Gastroesophageal sphincter (tissue), 3 donors: Measurements from ENCODE around the gene ABCC1.

Source experiments
- CTCF ChIP-seq, 4 experiments: fragments of 200-600 bp in 2 of 4; fragments of 450-650 bp in 2 of 4; sonication (generic) in 1 of 4; IDR thresholded peaks; one replicate each; pipeline ENCODE4 v1.5.1; 2017 to 2019; ENCODE audit warnings: antibody characterized with exemption in 4 of 4, mild to moderate bottlenecking in 2 of 4, moderate library complexity in 2 of 4
- EP300 ChIP-seq: sonication (generic); formaldehyde crosslinking; IDR thresholded peaks from one replicate; pipeline ENCODE4 v1.6.1; 2017; ENCODE audit warnings: antibody characterized with exemption, mild to moderate bottlenecking
- POLR2A ChIP-seq, 2 donors: fragments of 450-650 bp; IDR thresholded peaks; one replicate each; pipeline ENCODE4 v1.6.1; 2017; ENCODE audit warnings: antibody characterized with exemption in 2 of 2, mild to moderate bottlenecking in 2 of 2, moderate library complexity in 1 of 2
- POLR2AphosphoS5 ChIP-seq: sonication (generic); formaldehyde crosslinking; IDR thresholded peaks from one replicate; pipeline ENCODE4 v1.6.1; 2017; ENCODE audit warnings: antibody characterized with exemption

GRCh38 chr16:15924996-15925395 lies 24.4 kb upstream of the ABCC1 start:
- TF ChIP-seq CTCF (IDR thresholded peaks at IDR 0.05) (no peak), POLR2A (IDR thresholded peaks at IDR 0.05) (no peak), POLR2AphosphoS5 (no peak), EP300 (no peak)
